GM12864 (cell line): ENCODE data around the gene FBXO11.

Experiments used
- DNase-seq: peaks from one replicate; pipeline ENCODE4 v3.0.0-alpha.2; 2011; ENCODE audit warnings: low read depth
- H3K4me3 ChIP-seq: 2 replicates; pipeline ENCODE4 v1.5.1; 2011; ENCODE audit warnings: mild to moderate bottlenecking, low read depth, low read length, control low read depth
- CTCF ChIP-seq: IDR thresholded peaks from 2 replicates; pipeline ENCODE4 v1.5.1; 2011; ENCODE audit warnings: low read depth, mild to moderate bottlenecking, moderate library complexity, low read length, control low read depth, inconsistent platforms; ENCODE audit errors: missing control alignments

Gene FBXO11

DNA sequence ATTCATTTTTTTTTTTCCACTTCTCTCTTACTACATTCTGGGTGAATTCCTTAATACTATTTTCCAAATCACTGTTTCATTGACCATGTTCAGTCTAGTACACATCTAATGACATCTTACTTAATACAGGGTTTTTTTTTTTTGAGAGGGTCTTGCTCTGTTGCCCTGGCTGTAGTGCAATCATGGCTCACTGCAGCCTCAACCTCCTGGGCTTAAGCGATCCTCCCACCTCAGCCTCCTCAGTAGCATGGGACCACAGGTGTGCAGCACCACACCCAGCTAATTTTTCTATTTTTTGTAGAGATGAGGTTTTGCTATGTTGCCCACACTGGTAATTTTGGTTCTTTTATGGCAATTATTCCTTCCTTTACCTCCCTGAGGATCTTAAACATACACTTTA is 29.4 kb downstream of the FBXO11 start:
- no peak for TF ChIP-seq CTCF
- no peak overlapping the region for H3K4me3 ChIP-seq
- no peak for DNase-seq

DNA sequence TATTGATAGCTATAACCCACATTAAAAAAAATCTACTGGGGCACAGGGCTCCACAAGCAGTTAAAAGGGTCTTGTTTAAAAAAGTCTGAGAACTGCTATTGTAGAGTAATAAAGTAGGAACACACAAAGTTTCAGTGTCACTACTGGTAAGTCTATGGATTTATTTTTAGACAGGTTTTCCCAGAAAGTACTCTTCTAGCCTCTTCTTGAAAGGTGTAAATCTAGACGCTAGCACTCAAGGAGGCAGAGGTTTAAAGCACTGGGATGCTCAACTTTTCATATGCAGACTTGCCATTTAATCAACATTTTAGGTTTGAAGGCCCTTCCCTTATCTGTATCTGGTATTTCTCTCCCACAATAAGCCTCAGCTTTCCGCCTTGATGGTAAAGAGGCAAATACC is 33.4 kb downstream of the FBXO11 start:
- no peak overlapping the region for H3K4me3 ChIP-seq
- no peak for TF ChIP-seq CTCF
- DNase-seq, result no peak

GRCh38 chr2:47870641-47871540 is 35.4 kb downstream of the FBXO11 start:
- TF ChIP-seq CTCF, result no peak
- no peak for DNase-seq

GRCh38 chr2:47869859-47870595 is 36.3 kb downstream of the FBXO11 start:
- TF ChIP-seq CTCF, result no peak
- no peak for DNase-seq
- H3K4me3 ChIP-seq, result no peak overlapping the region

More at GRCh38 chr2:47870641-47871540, 35.4 kb downstream of the FBXO11 start:
- no peak overlapping the region for H3K4me3 ChIP-seq

GRCh38 chr2:47868611-47869352 is 37.5 kb downstream of the FBXO11 start:
- DNase-seq, result no peak
- TF ChIP-seq CTCF, result no peak
- H3K4me3 ChIP-seq, result no peak overlapping the region

DNA sequence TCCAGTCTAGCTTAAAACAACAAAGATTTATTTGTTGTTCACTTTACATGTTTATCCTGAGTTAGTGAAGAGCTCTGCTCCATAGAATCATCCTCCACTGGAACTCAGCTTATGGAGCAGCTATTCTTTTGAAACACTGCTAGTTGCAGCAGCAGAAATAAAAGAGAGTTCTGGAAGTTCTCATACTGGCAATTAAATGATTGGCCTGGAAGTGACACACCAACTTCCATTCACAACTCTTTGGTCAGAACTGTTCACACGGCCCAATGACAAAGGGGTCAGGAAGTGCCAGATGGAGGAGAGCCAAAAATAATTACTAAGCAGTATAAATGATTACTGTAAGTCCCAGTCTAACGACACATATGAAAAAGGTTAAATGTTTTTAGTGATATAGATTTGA is 39.1 kb downstream of the FBXO11 start:
- TF ChIP-seq CTCF, result no peak
- no peak overlapping the region for H3K4me3 ChIP-seq
- no peak for DNase-seq
